Upper lobe of right lung (tissue), 1 donor: ENCODE measurements around the gene IL31RA. TPM values are rescaled to one million over a fixed set of nuclear protein-coding genes. Genes with fewer than 3 reads are reported as not detected.
A peak's percentile ranks its signal among the peaks of the same experiment; 100 is the strongest.

ENCODE experiments used
- ATAC-seq: fragments of 200-7000 bp; cut with Tn5 transposase; one replicate; pipeline ENCODE4 v1.9.1; 2020; ENCODE audit warnings: mild to moderate bottlenecking, moderate library complexity
- DNase-seq: peaks from one replicate; pipeline ENCODE4 v3.0.0-alpha.2; 2020
- H3K27ac ChIP-seq: fragments of 200-600 bp; one replicate; pipeline ENCODE4 v1.8.0; 2022
- H3K27me3 ChIP-seq: fragments of 200-600 bp; one replicate; pipeline ENCODE4 v1.8.0; 2022; ENCODE audit warnings: mild to moderate bottlenecking
- H3K36me3 ChIP-seq: fragments of 200-600 bp; one replicate; pipeline ENCODE4 v1.8.0; 2022
- H3K4me1 ChIP-seq: fragments of 200-600 bp; one replicate; pipeline ENCODE4 v1.8.0; 2022
- H3K4me3 ChIP-seq: fragments of 200-600 bp; one replicate; pipeline ENCODE4 v1.8.0; 2022; ENCODE audit warnings: mild to moderate bottlenecking
- H3K9me3 ChIP-seq: fragments of 200-600 bp; one replicate; pipeline ENCODE4 v1.8.0; 2022
- CTCF ChIP-seq: fragments of 200-600 bp; IDR thresholded peaks from one replicate; pipeline ENCODE4 v1.8.0; 2022; ENCODE audit warnings: antibody characterized with exemption
- intact Hi-C: fragments of 100-400 bp; cut with DNase I; formaldehyde crosslinking; loops from one replicate; pipeline ENCODE4 v1.11.0; 2022
- total RNA-seq: library from RNA; stranded (reverse); fragmentation: NEBNext Ultra II Directional; extraction: Animal tissue kit (Norgen Biotek cat#: 25700); gene quantifications from one replicate; pipeline ENCODE4 v1.2.1, GENCODE V29; 2021
- donor health status: DM: no; HTN: yes; CAD: no; lungs with severe emphysema.

Gene IL31RA
- total RNA-seq, 1 donor from 2014 or later = 0.14 TPM

- H3K36me3 ChIP-seq = peaks cover 97% of the 10 kb centered on the region
These were observed 108.1 kb downstream of the IL31RA start for GRCh38 chr5:55959208-55959607.

GRCh38 chr5:55960779-55961178 is 109.6 kb downstream of the IL31RA start:
- H3K36me3 ChIP-seq = peaks cover 95% of the 10 kb centered on the region
- no peaks in the 10 kb centered on the region for H3K4me1 ChIP-seq
- no peaks in the 10 kb centered on the region for H3K9me3 ChIP-seq
- no peak for TF ChIP-seq CTCF
- no peaks in the 10 kb centered on the region for H3K27me3 ChIP-seq
- peak; percentile 82 for ATAC-seq
- intact Hi-C loops = no loop called here
- peak; percentile 71 for DNase-seq
- no peak overlapping the region for H3K4me3 ChIP-seq
- H3K27ac ChIP-seq = no peak overlapping the region

More at GRCh38 chr5:55959208-55959607, 108.1 kb downstream of the IL31RA start:
- TF ChIP-seq CTCF = no peak
- intact Hi-C loops = no loop called here
- Histone ChIP-seq H3K27ac (no peak overlapping the region), H3K9me3 (no peaks in the 10 kb centered on the region), H3K27me3 (no peaks in the 10 kb centered on the region), H3K4me1 (no peaks in the 10 kb centered on the region), H3K4me3 (no peak overlapping the region)
- no peak for ATAC-seq
- DNase-seq = no peak

- no peak for ATAC-seq
- intact Hi-C loops = no loop called here
- Histone ChIP-seq H3K27ac (no peak overlapping the region), H3K36me3 (peaks cover 86% of the 10 kb centered on the region), H3K9me3 (no peaks in the 10 kb centered on the region), H3K4me1 (no peaks in the 10 kb centered on the region), H3K27me3 (no peaks in the 10 kb centered on the region), H3K4me3 (no peak overlapping the region)
- DNase-seq = no peak
- no peak for TF ChIP-seq CTCF
These were observed 114.4 kb downstream of the IL31RA start for GRCh38 chr5:55965525-55965924.

GRCh38 chr5:55966284-55966683 is 115.1 kb downstream of the IL31RA start:
- Histone ChIP-seq H3K4me1 (peaks cover 3% of the 10 kb centered on the region), H3K27ac (no peak overlapping the region), H3K27me3 (no peaks in the 10 kb centered on the region), H3K36me3 (peaks cover 85% of the 10 kb centered on the region), H3K9me3 (no peaks in the 10 kb centered on the region), H3K4me3 (no peak overlapping the region)
- DNase-seq = no peak
- TF ChIP-seq CTCF = no peak
- no peak for ATAC-seq
- intact Hi-C loops = no loop called here

- H3K9me3 ChIP-seq = no peaks in the 10 kb centered on the region
- no peak overlapping the region for H3K4me3 ChIP-seq
- H3K4me1 ChIP-seq = peaks cover 3% of the 10 kb centered on the region
- ATAC-seq (no peak), DNase-seq (no peak)
- no peak for TF ChIP-seq CTCF
- intact Hi-C loops = no loop called here
- no peaks in the 10 kb centered on the region for H3K27me3 ChIP-seq
- H3K36me3 ChIP-seq = peaks cover 74% of the 10 kb centered on the region
- H3K27ac ChIP-seq = no peak overlapping the region
These were observed 118.8 kb downstream of the IL31RA start for GRCh38 chr5:55969956-55970355.

Other genes with a start within 250 kb of the IL31RA start
- 24.7 TPM for gene SLC38A9, start 139.0 kb upstream of the IL31RA start, total RNA-seq
- gene DDX4, start 113.3 kb upstream of the IL31RA start, total RNA-seq = not detected
- 435 TPM for gene IL6ST, start 143.6 kb downstream of the IL31RA start, total RNA-seq